ENCODE measurements around the gene SCFD1. TPM values are rescaled to one million over a fixed set of nuclear protein-coding genes. Genes with fewer than 3 reads are reported as not detected.

The SCFD1 gene
- total RNA-seq, 1 experiment from 2014 or later, result 61.9 TPM

DNA sequence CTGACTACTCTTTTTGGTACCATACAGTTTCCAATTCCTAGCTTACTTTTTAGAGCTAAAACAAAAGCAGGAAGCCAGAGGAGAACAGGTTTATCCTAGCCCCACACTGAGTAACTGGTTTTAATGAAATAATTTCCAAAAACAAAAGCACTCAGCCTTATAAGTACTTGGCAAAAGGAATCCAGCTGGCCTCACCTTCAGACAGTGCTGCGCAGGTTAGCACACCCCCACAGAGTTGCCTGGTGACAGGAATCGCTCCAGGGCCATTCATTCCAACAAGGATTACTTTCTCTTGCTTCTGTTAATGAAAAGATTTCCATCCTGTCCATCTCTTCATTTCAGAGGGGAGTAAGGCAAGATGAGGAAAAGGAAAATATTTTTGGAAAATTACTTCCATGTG, 84.6 kb downstream of the SCFD1 start:
- TF ChIP-seq CTCF (conservative IDR thresholded peaks at IDR 0.05; ENCODE audit: low read depth, low read length) (no peak), EZH2 (IDR thresholded peaks at IDR 0.05; ENCODE audit: borderline replicate concordance, low read depth, low read length, poor library complexity, severe bottlenecking) (no peak)
- intact Hi-C loops (cut with micrococcal nuclease; ENCODE audit: unreplicated experiment), result no loop called here
- Histone ChIP-seq H3K36me3 (ENCODE audit: insufficient read depth, low read length, poor library complexity, severe bottlenecking) (peaks cover 9% of the 10 kb centered on the region), H3K4me1 (ENCODE audit: insufficient read depth, low read length, poor library complexity, severe bottlenecking) (no peaks in the 10 kb centered on the region), H3K4me3 (ENCODE audit: low read depth, low read length, poor library complexity, severe bottlenecking) (no peak overlapping the region), H3K9me3 (ENCODE audit: low read depth, low read length, poor library complexity, severe bottlenecking) (no peaks in the 10 kb centered on the region), H3K27ac (ENCODE audit: low read depth, low read length, poor library complexity, severe bottlenecking) (no peak overlapping the region), H3K27me3 (replicated peaks; ENCODE audit: insufficient read depth, low read depth, low read length, poor library complexity) (no peaks in the 10 kb centered on the region)
- DNase-seq (ENCODE audit: low spot score), result no peak
- ChIA-PET CTCF (no interaction called here), POLR2A (ENCODE audit: low non-redundant PET) (no interaction called here)
- BruUV-seq (replicated peaks), result no TSS peak

DNA sequence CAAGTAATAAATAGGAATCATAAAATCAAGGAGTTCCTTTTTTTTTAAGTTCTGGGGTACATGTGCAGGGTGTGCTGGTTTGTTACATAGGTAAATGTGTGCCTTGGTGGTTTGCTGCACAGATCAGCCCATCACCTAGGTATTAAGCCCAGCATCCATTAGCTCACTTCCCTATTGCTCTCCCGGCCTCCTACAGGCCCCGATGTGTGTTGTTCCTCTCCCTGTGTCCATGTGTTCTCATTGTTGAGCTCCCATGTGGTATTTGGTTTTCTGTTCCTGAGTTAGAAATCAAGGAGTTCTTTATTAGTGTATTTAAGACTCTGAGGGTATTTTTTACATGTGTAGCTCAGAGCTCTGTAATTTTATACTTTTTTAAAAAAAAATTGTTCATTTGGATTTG, 86.0 kb downstream of the SCFD1 start:
- ChIA-PET CTCF (no interaction called here), POLR2A (ENCODE audit: low non-redundant PET) (no interaction called here)
- Histone ChIP-seq H3K4me3 (ENCODE audit: low read depth, low read length, poor library complexity, severe bottlenecking) (no peak overlapping the region), H3K27me3 (replicated peaks; ENCODE audit: insufficient read depth, low read depth, low read length, poor library complexity) (no peaks in the 10 kb centered on the region), H3K27ac (ENCODE audit: low read depth, low read length, poor library complexity, severe bottlenecking) (no peak overlapping the region), H3K36me3 (ENCODE audit: insufficient read depth, low read length, poor library complexity, severe bottlenecking) (peaks cover 9% of the 10 kb centered on the region), H3K4me1 (ENCODE audit: insufficient read depth, low read length, poor library complexity, severe bottlenecking) (no peaks in the 10 kb centered on the region), H3K9me3 (ENCODE audit: low read depth, low read length, poor library complexity, severe bottlenecking) (no peaks in the 10 kb centered on the region)
- no TSS peak for BruUV-seq (replicated peaks)
- intact Hi-C loops (cut with micrococcal nuclease; ENCODE audit: unreplicated experiment), result no loop called here
- DNase-seq (ENCODE audit: low spot score), result peak; percentile 6
- TF ChIP-seq CTCF (conservative IDR thresholded peaks at IDR 0.05; ENCODE audit: low read depth, low read length) (no peak), EZH2 (IDR thresholded peaks at IDR 0.05; ENCODE audit: borderline replicate concordance, low read depth, low read length, poor library complexity, severe bottlenecking) (no peak)

- intact Hi-C loops (cut with micrococcal nuclease; ENCODE audit: unreplicated experiment), result no loop called here
- no TSS peak for BruUV-seq (replicated peaks)
Observed at GRCh38 chr14:30709201-30709600, 87.1 kb downstream of the SCFD1 start.

More at GRCh38 chr14:30709201-30709600, 87.1 kb downstream of the SCFD1 start:
- H3K27me3 ChIP-seq (replicated peaks; ENCODE audit: insufficient read depth, low read depth, low read length, poor library complexity), result no peaks in the 10 kb centered on the region
- H3K36me3 ChIP-seq (ENCODE audit: insufficient read depth, low read length, poor library complexity, severe bottlenecking), result peaks cover 9% of the 10 kb centered on the region
- TF ChIP-seq CTCF (conservative IDR thresholded peaks at IDR 0.05; ENCODE audit: low read depth, low read length), result no peak
- no peaks in the 10 kb centered on the region for H3K4me1 ChIP-seq (ENCODE audit: insufficient read depth, low read length, poor library complexity, severe bottlenecking)
- H3K9me3 ChIP-seq (ENCODE audit: low read depth, low read length, poor library complexity, severe bottlenecking), result no peaks in the 10 kb centered on the region
- no peak overlapping the region for H3K4me3 ChIP-seq (ENCODE audit: low read depth, low read length, poor library complexity, severe bottlenecking)
- ChIA-PET POLR2A (ENCODE audit: low non-redundant PET) (no interaction called here), CTCF (no interaction called here)
- DNase-seq (ENCODE audit: low spot score), result no peak
- no peak overlapping the region for H3K27ac ChIP-seq (ENCODE audit: low read depth, low read length, poor library complexity, severe bottlenecking)
